Measurements from ENCODE around the gene MSMP.

MSMP gene

GRCh38 chr9:35771534-35771933 lies 17.5 kb upstream of the MSMP start:
- no peak overlapping the region for H3K27ac ChIP-seq (ENCODE audit: low read depth, low read length)
- H3K4me3 ChIP-seq (ENCODE audit: low read depth in 1 of 2, low read length in 2 of 2), result peak overlapping the region in 1 of 2 donors; percentile 9
- peaks cover 24 to 31% of the 10 kb centered on the region in 2 donors for H3K4me1 ChIP-seq (ENCODE audit: control insufficient read depth in 1 of 2, insufficient read depth in 2 of 2, low read length in 2 of 2)
- no peak overlapping the region for H3K9ac ChIP-seq (ENCODE audit: low read depth in 1 of 2, low read length in 2 of 2)
- no peaks in the 10 kb centered on the region for H3K27me3 ChIP-seq (ENCODE audit: control insufficient read depth in 1 of 2, insufficient read depth in 2 of 2, low read length in 2 of 2)
- no peaks in the 10 kb centered on the region for H3K9me3 ChIP-seq (ENCODE audit: control insufficient read depth in 1 of 2, low read length in 2 of 2)
- H3K36me3 ChIP-seq (ENCODE audit: control insufficient read depth in 1 of 2, insufficient read depth in 2 of 2, low read length in 2 of 2), result no peaks in the 10 kb centered on the region

- Histone ChIP-seq H3K27ac (ENCODE audit: low read depth, low read length) (no peak overlapping the region), H3K4me1 (ENCODE audit: control insufficient read depth in 1 of 2, insufficient read depth in 2 of 2, low read length in 2 of 2) (peaks cover 24 to 31% of the 10 kb centered on the region in 2 donors), H3K4me3 (ENCODE audit: low read depth in 1 of 2, low read length in 2 of 2) (peak overlapping the region in 1 of 2 donors; percentile 7), H3K9ac (ENCODE audit: low read depth in 1 of 2, low read length in 2 of 2) (no peak overlapping the region), H3K9me3 (ENCODE audit: control insufficient read depth in 1 of 2, low read length in 2 of 2) (no peaks in the 10 kb centered on the region), H3K36me3 (ENCODE audit: control insufficient read depth in 1 of 2, insufficient read depth in 2 of 2, low read length in 2 of 2) (no peaks in the 10 kb centered on the region), H3K27me3 (ENCODE audit: control insufficient read depth in 1 of 2, insufficient read depth in 2 of 2, low read length in 2 of 2) (no peaks in the 10 kb centered on the region)
Observed at GRCh38 chr9:35771075-35771433, 17.0 kb upstream of the MSMP start.

DNA sequence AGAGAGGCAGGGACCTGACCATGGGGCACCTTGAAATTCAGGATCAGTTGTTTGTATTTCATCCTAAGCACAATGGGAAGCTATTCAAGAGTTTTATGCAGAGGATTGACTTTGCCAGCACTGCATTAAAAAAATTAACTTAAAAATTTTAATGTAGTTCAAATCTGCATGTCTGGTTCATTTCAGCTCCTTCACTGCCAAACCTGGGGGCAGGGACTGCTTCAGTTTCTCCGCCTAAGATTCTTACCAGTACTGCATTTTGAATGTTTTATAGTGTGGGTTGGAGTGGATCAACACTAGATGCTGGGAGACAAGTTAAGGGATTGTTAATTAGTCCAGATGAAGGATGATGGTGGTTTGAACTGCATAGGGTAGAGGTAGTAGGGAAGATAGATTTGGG lies 15.7 kb upstream of the MSMP start:
- H3K27me3 ChIP-seq (ENCODE audit: control insufficient read depth in 1 of 2, insufficient read depth in 2 of 2, low read length in 2 of 2), result no peaks in the 10 kb centered on the region
- no peaks in the 10 kb centered on the region for H3K9me3 ChIP-seq (ENCODE audit: control insufficient read depth in 1 of 2, low read length in 2 of 2)
- peaks cover 24 to 28% of the 10 kb centered on the region in 2 donors for H3K4me1 ChIP-seq (ENCODE audit: control insufficient read depth in 1 of 2, insufficient read depth in 2 of 2, low read length in 2 of 2)
- H3K36me3 ChIP-seq (ENCODE audit: control insufficient read depth in 1 of 2, insufficient read depth in 2 of 2, low read length in 2 of 2), result no peaks in the 10 kb centered on the region
- H3K27ac ChIP-seq (ENCODE audit: low read depth, low read length), result no peak overlapping the region
- H3K9ac ChIP-seq (ENCODE audit: low read depth in 1 of 2, low read length in 2 of 2), result no peak overlapping the region
- no peak overlapping the region for H3K4me3 ChIP-seq (ENCODE audit: low read depth in 1 of 2, low read length in 2 of 2)

DNA sequence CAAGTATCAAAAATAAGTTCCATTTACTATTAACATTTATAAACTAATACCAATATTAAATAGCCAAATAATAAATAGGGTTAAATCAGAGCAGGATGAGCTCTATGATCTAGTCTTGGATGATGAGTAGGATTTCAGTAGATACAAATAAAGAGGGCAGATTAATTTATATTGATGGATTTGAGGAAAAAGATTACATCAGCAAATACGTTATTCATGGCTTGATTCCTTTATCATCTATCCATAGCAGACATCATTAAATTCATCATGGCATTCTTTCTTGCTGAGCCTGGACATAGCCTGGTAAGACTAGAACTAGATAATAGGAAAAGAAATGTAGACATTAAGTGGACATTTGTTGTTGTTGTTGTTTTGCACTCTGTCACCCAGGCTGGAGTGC lies 13.4 kb upstream of the MSMP start:
- Histone ChIP-seq H3K27me3 (ENCODE audit: control insufficient read depth in 1 of 2, insufficient read depth in 2 of 2, low read length in 2 of 2) (no peaks in the 10 kb centered on the region), H3K4me3 (ENCODE audit: low read depth in 1 of 2, low read length in 2 of 2) (no peak overlapping the region), H3K36me3 (ENCODE audit: control insufficient read depth in 1 of 2, insufficient read depth in 2 of 2, low read length in 2 of 2) (no peaks in the 10 kb centered on the region), H3K9ac (ENCODE audit: low read depth in 1 of 2, low read length in 2 of 2) (no peak overlapping the region), H3K4me1 (ENCODE audit: control insufficient read depth in 1 of 2, insufficient read depth in 2 of 2, low read length in 2 of 2) (peaks cover 24 to 37% of the 10 kb centered on the region in 2 donors), H3K9me3 (ENCODE audit: control insufficient read depth in 1 of 2, low read length in 2 of 2) (no peaks in the 10 kb centered on the region), H3K27ac (ENCODE audit: low read depth, low read length) (no peak overlapping the region)

DNA sequence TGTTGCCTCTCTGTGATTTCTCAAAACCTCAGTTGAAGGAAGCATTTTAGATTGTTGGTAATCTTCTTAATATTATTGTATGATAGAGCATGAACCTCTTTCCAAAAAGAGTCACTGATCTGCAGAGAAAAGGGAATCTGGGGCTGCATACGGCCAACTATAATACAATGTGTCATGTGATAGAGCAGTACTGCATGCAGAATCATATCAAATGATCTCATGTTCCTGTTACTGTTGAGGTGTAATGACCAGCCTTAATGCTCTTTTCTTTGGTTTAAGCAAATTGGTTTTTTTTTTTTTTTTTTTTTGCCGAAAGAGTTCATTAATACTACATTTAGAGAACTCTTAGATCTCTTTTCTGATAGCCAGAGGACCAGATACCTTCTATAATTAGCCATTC lies 12.9 kb upstream of the MSMP start:
- no peak overlapping the region for H3K4me3 ChIP-seq (ENCODE audit: low read depth in 1 of 2, low read length in 2 of 2)
- H3K27me3 ChIP-seq (ENCODE audit: control insufficient read depth in 1 of 2, insufficient read depth in 2 of 2, low read length in 2 of 2), result no peaks in the 10 kb centered on the region
- peaks cover 21 to 37% of the 10 kb centered on the region in 2 donors for H3K4me1 ChIP-seq (ENCODE audit: control insufficient read depth in 1 of 2, insufficient read depth in 2 of 2, low read length in 2 of 2)
- H3K27ac ChIP-seq (ENCODE audit: low read depth, low read length), result no peak overlapping the region
- no peaks in the 10 kb centered on the region for H3K36me3 ChIP-seq (ENCODE audit: control insufficient read depth in 1 of 2, insufficient read depth in 2 of 2, low read length in 2 of 2)
- no peaks in the 10 kb centered on the region for H3K9me3 ChIP-seq (ENCODE audit: control insufficient read depth in 1 of 2, low read length in 2 of 2)
- no peak overlapping the region for H3K9ac ChIP-seq (ENCODE audit: low read depth in 1 of 2, low read length in 2 of 2)

DNA sequence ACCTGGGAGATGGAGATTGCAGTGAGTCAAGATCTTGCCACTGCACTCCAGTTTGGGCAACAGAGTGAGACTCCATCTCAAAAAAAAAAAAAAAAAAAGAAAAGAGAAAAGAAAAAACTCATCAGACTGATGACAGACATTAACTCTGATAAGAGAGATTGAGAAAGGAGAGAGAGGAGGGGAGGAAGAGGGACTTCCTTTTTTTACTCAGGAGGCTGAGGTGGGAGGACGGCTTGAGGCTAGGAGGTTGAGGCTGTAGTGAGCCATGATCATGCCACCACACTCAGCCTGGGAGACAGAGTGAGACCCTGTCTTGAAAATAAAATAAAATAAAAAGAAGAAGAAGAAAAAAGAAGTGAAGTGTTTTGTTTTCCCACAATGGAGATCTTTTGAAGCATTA lies 9.7 kb upstream of the MSMP start:
- H3K4me3 ChIP-seq (ENCODE audit: low read depth in 1 of 2, low read length in 2 of 2), result no peak overlapping the region
- H3K9me3 ChIP-seq (ENCODE audit: control insufficient read depth in 1 of 2, low read length in 2 of 2), result no peaks in the 10 kb centered on the region
- no peaks in the 10 kb centered on the region for H3K36me3 ChIP-seq (ENCODE audit: control insufficient read depth in 1 of 2, insufficient read depth in 2 of 2, low read length in 2 of 2)
- no peak overlapping the region for H3K9ac ChIP-seq (ENCODE audit: low read depth in 1 of 2, low read length in 2 of 2)
- H3K27ac ChIP-seq (ENCODE audit: low read depth, low read length), result no peak overlapping the region
- no peaks in the 10 kb centered on the region for H3K27me3 ChIP-seq (ENCODE audit: control insufficient read depth in 1 of 2, insufficient read depth in 2 of 2, low read length in 2 of 2)
- H3K4me1 ChIP-seq (ENCODE audit: control insufficient read depth in 1 of 2, insufficient read depth in 2 of 2, low read length in 2 of 2), result peaks cover 0 to 22% of the 10 kb centered on the region in 2 donors

- Histone ChIP-seq H3K9ac (ENCODE audit: low read depth in 1 of 2, low read length in 2 of 2) (no peak overlapping the region), H3K4me1 (ENCODE audit: control insufficient read depth in 1 of 2, insufficient read depth in 2 of 2, low read length in 2 of 2) (peaks cover 6 to 28% of the 10 kb centered on the region in 2 donors), H3K36me3 (ENCODE audit: control insufficient read depth in 1 of 2, insufficient read depth in 2 of 2, low read length in 2 of 2) (no peaks in the 10 kb centered on the region), H3K9me3 (ENCODE audit: control insufficient read depth in 1 of 2, low read length in 2 of 2) (no peaks in the 10 kb centered on the region), H3K27ac (ENCODE audit: low read depth, low read length) (no peak overlapping the region), H3K27me3 (ENCODE audit: control insufficient read depth in 1 of 2, insufficient read depth in 2 of 2, low read length in 2 of 2) (no peaks in the 10 kb centered on the region), H3K4me3 (ENCODE audit: low read depth in 1 of 2, low read length in 2 of 2) (no peak overlapping the region)
Observed at GRCh38 chr9:35763181-35763580, 9.1 kb upstream of the MSMP start.

DNA sequence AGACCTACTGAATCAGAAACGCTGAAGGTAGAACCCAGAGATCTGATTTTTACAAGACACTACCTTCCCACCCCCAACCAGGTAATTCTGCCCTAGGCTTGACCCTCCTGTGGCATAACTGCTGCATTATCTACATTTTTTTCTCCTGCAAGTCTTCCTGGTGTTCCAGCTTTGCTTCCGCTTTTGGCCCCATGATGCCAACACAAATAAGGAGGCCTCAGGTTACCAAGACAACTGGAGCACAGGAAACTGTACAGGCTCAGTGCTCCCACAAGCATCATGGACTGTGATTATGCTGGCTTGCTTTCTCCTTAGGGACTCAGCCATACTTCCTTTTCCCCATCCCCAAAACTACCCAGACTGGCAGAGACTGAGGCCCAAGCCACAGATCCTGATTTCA lies 6.6 kb upstream of the MSMP start:
- Histone ChIP-seq H3K27ac (ENCODE audit: low read depth, low read length) (no peak overlapping the region), H3K4me3 (ENCODE audit: low read depth in 1 of 2, low read length in 2 of 2) (no peak overlapping the region), H3K9ac (ENCODE audit: low read depth in 1 of 2, low read length in 2 of 2) (no peak overlapping the region)

GRCh38 chr9:35759795-35760194 lies 5.7 kb upstream of the MSMP start:
- Histone ChIP-seq H3K36me3 (ENCODE audit: control insufficient read depth in 1 of 2, insufficient read depth in 2 of 2, low read length in 2 of 2) (no peaks in the 10 kb centered on the region), H3K27me3 (ENCODE audit: control insufficient read depth in 1 of 2, insufficient read depth in 2 of 2, low read length in 2 of 2) (no peaks in the 10 kb centered on the region), H3K27ac (ENCODE audit: low read depth, low read length) (no peak overlapping the region), H3K4me3 (ENCODE audit: low read depth in 1 of 2, low read length in 2 of 2) (no peak overlapping the region), H3K4me1 (ENCODE audit: control insufficient read depth in 1 of 2, insufficient read depth in 2 of 2, low read length in 2 of 2) (peaks cover 18 to 32% of the 10 kb centered on the region in 2 donors), H3K9ac (ENCODE audit: low read depth in 1 of 2, low read length in 2 of 2) (no peak overlapping the region), H3K9me3 (ENCODE audit: control insufficient read depth in 1 of 2, low read length in 2 of 2) (no peaks in the 10 kb centered on the region)

More for the DNA sequence above, 6.6 kb upstream of the MSMP start:
- H3K9me3 ChIP-seq (ENCODE audit: control insufficient read depth in 1 of 2, low read length in 2 of 2), result no peaks in the 10 kb centered on the region
- H3K27me3 ChIP-seq (ENCODE audit: control insufficient read depth in 1 of 2, insufficient read depth in 2 of 2, low read length in 2 of 2), result no peaks in the 10 kb centered on the region
- no peaks in the 10 kb centered on the region for H3K36me3 ChIP-seq (ENCODE audit: control insufficient read depth in 1 of 2, insufficient read depth in 2 of 2, low read length in 2 of 2)
- H3K4me1 ChIP-seq (ENCODE audit: control insufficient read depth in 1 of 2, insufficient read depth in 2 of 2, low read length in 2 of 2), result peaks cover 18 to 32% of the 10 kb centered on the region in 2 donors

DNA sequence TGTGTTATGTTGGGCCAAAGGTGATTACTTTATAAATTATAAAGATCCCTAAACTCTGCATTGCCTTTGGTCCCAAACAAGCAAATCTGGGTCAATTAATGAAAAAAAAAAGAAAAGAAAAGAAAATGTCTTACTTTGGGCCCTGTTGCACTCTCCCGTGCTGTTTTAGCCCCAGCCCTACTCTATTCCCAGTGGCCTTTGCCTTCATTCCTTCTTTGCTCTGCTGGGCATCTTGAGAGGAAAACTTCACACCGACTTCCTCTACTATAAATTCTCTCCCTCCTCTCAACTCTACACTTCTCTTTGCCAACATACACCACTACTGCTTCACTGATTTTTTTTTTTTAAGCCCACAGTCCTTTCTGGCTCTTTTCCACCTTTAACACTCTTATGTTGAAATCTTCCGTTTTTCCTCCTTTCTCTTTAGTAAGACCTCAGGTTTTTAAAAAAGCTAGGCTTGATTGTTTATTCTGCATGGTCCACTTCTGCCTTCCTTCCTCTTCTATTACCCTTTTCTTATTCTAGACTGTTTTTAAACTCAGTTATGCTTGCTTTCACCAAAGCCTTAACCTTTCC lies 4.5 kb upstream of the MSMP start:
- Histone ChIP-seq H3K4me3 (ENCODE audit: low read depth in 1 of 2, low read length in 2 of 2) (peak overlapping the region in 1 of 2 donors; percentile 27), H3K9me3 (ENCODE audit: control insufficient read depth in 1 of 2, low read length in 2 of 2) (no peaks in the 10 kb centered on the region), H3K27me3 (ENCODE audit: control insufficient read depth in 1 of 2, insufficient read depth in 2 of 2, low read length in 2 of 2) (no peaks in the 10 kb centered on the region), H3K27ac (ENCODE audit: low read depth, low read length) (no peak overlapping the region), H3K9ac (ENCODE audit: low read depth in 1 of 2, low read length in 2 of 2) (peak overlapping the region; percentile 6 to 12), H3K4me1 (ENCODE audit: control insufficient read depth in 1 of 2, insufficient read depth in 2 of 2, low read length in 2 of 2) (peaks cover 18 to 32% of the 10 kb centered on the region in 2 donors), H3K36me3 (ENCODE audit: control insufficient read depth in 1 of 2, insufficient read depth in 2 of 2, low read length in 2 of 2) (peaks cover 8 to 9% of the 10 kb centered on the region in 2 donors)

DNA sequence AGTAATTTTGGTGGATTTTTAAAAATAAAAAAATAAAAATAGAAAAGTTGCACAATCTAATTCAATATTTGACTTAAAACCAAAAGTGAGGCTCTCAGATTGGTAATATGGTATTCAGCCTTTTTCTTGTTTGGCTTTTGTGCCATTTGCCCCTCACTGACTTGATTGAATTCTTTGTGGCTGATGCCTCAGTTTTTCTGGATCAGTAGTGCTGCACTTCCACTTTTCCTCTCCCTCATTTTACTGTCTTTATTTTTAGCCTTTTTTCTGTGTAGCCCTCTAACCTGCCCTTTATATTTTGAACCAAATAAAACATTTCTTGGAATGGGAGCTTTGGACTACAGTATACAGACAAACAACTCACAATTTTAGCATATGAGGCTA lies 3.8 kb upstream of the MSMP start:
- Histone ChIP-seq H3K4me3 (ENCODE audit: low read depth in 1 of 2, low read length in 2 of 2) (peak overlapping the region; percentile 86 to 89), H3K36me3 (ENCODE audit: control insufficient read depth in 1 of 2, insufficient read depth in 2 of 2, low read length in 2 of 2) (peaks cover 14 to 16% of the 10 kb centered on the region in 2 donors), H3K9me3 (ENCODE audit: control insufficient read depth in 1 of 2, low read length in 2 of 2) (no peaks in the 10 kb centered on the region), H3K4me1 (ENCODE audit: control insufficient read depth in 1 of 2, insufficient read depth in 2 of 2, low read length in 2 of 2) (peaks cover 18 to 26% of the 10 kb centered on the region in 2 donors), H3K27ac (ENCODE audit: low read depth, low read length) (peak overlapping the region; percentile 81), H3K9ac (ENCODE audit: low read depth in 1 of 2, low read length in 2 of 2) (peak overlapping the region; percentile 6 to 84), H3K27me3 (ENCODE audit: control insufficient read depth in 1 of 2, insufficient read depth in 2 of 2, low read length in 2 of 2) (no peaks in the 10 kb centered on the region)

All from duodenal mucosa (tissue), 2 donors.